DND-41 (cell line): ENCODE results near the gene EXOSC2.

Experiments
- CTCF ChIP-seq: IDR thresholded peaks from 2 replicates; pipeline ENCODE4 v1.5.1; 2012; ENCODE audit warnings: borderline replicate concordance, low read length, moderate library complexity, mild to moderate bottlenecking; ENCODE audit not compliant: poor library complexity, severe bottlenecking; ENCODE audit errors: extremely low read depth
- EZH2 ChIP-seq: IDR thresholded peaks from 3 replicates; pipeline ENCODE4 v1.6.1; 2012; ENCODE audit warnings: borderline replicate concordance, low read depth, mild to moderate bottlenecking, moderate library complexity, low read length, inconsistent platforms; ENCODE audit not compliant: severe bottlenecking

- TF ChIP-seq CTCF (no peak), EZH2 (no peak)
These were observed 5.5 kb upstream of the EXOSC2 start for GRCh38 chr9:130688072-130688471.
